HG03520 (cell line): ENCODE measurements around the gene DCPS.

ENCODE experiments used
- ATAC-seq: cut with Tn5 transposase; IDR thresholded peaks from one replicate; pipeline ENCODE4 v1.9.1; 2021; ENCODE audit warnings: mild to moderate bottlenecking, moderate library complexity; ENCODE audit not compliant: unreplicated experiment

Gene DCPS

GRCh38 chr11:126327281-126328000 lies 23.6 kb downstream of the DCPS start:
- ATAC-seq, result no peak

DNA sequence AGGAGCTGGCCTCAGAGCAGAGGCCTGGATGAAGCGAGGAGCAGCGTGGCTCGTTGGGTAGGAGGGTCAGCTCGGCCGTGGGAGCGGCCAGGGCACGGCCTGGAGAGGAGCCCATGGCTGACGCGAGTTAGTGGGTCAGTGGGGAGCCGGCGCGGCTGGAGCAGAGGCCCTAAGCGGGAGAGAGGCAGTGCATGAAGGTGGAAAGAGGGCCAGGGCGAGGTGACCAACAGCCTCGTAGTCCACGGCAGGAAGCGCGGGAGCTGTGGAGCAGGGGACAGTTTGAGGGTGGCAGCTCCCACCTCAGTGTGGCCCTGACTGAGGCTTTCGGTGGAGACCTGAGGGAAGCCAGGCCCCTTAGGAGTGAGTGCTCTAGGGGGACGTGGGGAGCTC lies 24.1 kb downstream of the DCPS start:
- no peak for ATAC-seq

- no peak for ATAC-seq
Measured at GRCh38 chr11:126328444-126328843, 24.6 kb downstream of the DCPS start.

GRCh38 chr11:126328938-126329643 lies 25.2 kb downstream of the DCPS start:
- ATAC-seq, result no peak

GRCh38 chr11:126329644-126330211 lies 25.9 kb downstream of the DCPS start:
- no peak for ATAC-seq

DNA sequence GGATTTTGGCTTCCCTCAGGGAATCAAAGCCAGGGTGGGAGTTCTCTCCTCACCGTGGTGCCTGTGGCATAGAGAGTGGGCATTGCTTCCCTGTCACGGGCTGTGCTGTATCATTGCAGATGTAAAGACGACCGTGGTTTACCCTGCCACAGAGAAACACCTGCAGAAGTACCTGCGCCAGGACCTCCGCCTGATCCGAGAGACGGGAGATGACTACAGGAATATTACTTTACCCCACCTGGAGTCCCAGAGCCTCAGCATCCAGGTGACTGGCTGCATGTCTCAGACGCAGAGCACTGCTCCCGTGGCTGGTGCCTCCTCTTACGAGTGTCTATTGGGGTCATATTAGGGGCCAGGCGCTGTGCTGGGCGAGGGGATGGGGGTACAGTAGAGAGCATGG lies 27.4 kb downstream of the DCPS start:
- no peak for ATAC-seq

GRCh38 chr11:126332221-126332711 lies 28.4 kb downstream of the DCPS start:
- no peak for ATAC-seq

DNA sequence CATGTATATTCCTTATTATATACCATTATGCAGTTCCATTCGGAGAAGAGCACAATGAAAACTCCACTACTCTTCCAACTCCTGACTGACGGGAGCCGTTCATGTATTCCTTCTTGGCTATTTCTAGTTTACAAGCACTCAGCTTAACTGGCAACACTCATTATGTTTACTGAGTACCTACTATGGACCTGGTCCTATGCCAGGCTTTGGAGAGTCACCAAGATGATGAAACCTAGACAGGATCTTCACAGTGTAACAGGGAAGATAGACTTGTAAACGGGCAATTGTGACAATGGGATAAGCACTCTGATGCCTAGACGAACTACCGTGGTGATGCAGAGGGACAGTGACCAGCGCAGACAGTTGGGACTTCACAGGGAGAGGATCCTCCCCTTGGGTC lies 29.3 kb downstream of the DCPS start:
- no peak for ATAC-seq

DNA sequence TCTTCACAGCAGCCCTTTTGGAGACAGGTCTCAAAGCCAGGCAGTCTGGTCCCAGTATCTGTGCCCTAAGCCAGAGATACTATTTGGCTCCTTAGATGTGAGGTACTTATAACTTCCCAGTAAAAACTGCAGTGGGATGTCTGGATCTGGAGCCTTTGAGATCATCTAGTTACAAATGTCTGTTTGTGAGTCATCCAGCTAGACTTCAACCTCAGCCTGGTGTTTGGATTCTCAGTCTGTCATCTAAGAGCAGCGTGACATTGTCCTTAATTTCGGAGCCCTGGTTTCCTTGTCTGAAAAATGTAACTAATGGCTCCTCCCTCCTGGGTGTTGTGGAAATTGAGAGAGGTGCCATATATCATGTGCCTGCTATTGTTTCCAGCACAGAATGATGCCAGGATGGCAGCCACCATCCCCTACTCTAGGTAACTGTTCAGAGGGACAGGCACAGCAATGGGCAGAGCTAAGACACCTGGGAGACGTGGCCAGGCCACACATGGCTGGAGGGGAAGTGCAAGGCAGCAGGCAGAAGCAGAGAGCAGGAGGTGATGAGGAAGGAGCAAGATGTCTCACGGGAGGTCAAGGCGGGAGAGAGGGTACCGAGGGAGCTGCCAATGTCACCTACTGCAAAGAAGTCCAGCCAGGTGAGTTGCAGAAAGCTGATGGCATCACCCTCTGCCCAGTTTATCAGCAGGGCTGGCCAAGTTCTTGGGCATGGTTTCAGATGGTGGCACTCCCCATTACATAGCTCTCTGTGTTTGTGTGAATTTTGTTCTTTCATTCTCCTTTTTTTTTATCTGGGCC lies 31.0 kb downstream of the DCPS start:
- ATAC-seq, result no peak

- no peak for ATAC-seq
Measured at GRCh38 chr11:126335463-126335760, 31.6 kb downstream of the DCPS start.

- ATAC-seq, result no peak
Measured at GRCh38 chr11:126336138-126336541, 32.3 kb downstream of the DCPS start.

GRCh38 chr11:126336671-126337101 lies 32.8 kb downstream of the DCPS start:
- no peak for ATAC-seq

GRCh38 chr11:126337126-126337473 lies 33.2 kb downstream of the DCPS start:
- no peak for ATAC-seq

DNA sequence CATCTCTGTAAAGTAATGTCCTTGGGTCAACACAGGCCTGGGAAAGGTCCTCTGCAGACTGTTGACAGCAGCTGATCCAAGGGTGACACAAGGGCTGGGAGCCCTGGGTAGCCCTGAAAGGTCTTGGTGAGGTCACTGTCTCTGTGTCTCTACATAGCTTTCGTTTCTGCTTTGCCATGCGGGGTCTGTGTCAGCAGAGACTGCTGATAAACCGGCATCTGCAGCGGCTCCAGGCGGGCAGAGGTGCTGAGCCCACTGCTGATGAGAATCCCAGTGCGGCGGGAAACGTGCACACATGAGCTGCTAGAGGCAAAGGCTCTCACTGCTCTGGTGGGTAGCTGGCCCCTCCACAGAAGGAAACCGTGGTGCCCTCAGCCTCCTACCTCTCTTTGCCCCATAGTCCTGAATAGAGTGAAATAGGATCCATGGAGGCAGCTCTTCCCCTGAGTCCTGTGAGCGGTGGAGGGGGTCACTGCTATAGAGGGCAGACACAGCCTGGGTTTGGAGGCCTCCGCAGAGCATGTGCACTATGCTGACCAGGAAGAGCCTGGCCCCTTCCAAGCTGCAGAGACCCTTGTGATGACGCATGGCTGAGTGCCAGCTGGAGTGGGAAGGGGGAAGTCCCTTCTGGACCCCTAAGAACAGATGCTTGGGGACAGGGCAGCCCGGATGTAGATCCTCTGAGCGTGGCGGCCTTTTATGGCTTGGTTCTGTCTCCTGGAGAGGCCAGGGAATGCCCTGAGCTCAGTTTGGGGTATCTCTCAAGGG lies 33.8 kb downstream of the DCPS start:
- no peak for ATAC-seq

DNA sequence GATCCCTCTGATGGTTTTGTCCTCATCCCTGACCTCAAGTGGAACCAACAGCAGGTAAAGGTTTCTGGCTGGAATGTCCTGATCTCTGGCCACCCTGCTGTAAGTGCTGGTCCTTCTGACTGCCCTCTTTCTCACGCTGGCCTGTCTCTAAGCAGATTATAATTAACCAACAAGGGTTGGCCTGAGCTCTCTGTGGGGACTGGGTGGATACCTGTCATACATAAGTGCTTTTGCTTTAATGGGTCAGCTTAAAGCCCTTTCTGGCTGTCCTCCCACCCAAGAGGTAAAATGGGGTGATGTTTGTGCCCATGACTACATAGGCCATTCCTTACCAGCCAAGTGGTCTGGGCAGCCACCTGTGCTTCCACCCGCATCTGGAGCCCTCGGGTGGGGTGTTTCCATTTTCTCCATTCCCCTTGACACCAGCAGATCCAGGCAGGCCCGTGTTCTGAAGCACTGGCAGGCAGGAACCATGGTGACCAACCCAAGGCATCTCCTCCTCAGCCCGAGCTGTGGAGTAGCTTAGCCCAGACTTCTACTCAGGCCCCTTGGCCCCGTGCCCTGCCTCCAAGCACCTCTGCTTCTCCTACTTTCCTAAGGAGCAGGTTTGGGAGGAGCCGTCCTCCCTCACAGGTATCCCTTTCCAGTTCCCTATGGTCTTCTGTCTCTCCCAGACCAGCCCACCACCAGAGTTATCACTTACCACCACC lies 34.6 kb downstream of the DCPS start:
- ATAC-seq, result no peak

GRCh38 chr11:126339073-126339862 lies 35.4 kb downstream of the DCPS start:
- no peak for ATAC-seq

- ATAC-seq, result no peak
Measured at GRCh38 chr11:126339863-126340434, 36.1 kb downstream of the DCPS start.

DNA sequence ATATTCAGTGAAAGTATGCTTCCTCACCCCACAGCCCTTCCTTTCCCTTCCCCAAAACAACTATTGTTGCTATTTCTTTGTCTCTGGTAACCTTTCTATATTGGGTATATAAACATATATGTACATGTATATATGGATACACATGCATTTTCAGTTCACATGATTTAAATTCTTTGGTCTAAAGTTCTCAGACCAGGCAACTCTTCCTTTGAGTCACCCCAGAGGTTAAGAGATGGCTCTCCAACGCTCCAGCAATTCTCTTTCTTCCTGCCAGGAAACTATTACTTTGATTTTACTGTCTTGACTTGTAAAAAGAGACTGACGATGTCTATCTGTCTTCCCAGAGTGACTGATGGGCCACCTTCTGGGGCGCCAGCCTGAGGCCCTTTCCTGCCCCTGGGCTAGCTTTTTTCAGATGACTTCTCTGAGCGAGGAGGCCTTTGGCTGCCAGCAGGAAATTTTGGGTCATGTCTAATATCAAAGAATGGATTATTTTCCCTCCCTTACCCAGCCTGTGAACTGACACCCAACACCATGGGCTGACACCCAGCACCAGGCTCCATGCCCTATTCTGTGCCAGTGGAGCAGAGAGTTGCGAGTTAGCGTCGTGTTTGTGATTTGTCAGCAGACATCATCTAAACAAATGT lies 37.2 kb downstream of the DCPS start:
- ATAC-seq, result no peak

- ATAC-seq, result no peak
Measured at GRCh38 chr11:126341760-126342161, 37.9 kb downstream of the DCPS start.
